Cardiac fibroblast (primary cell): Measurements from ENCODE around the gene LDLRAD3.

ENCODE experiments used
- DNase-seq, 2 donors: peaks; one replicate each; pipeline versions ENCODE4 v3.0.0 to v3.0.0-alpha.2; 2010; ENCODE audit warnings: low read depth in 2 of 2
- H3K4me3 ChIP-seq, 2 donors: replicated peaks in 1 of 2; 1 replicate in 1 of 2; 2 replicates in 1 of 2; pipeline ENCODE4 v1.5.1; 2011; ENCODE audit warnings: low read depth in 2 of 2, low read length in 2 of 2, mild to moderate bottlenecking in 2 of 2, moderate library complexity in 1 of 2
- CTCF ChIP-seq: IDR thresholded peaks from one replicate; pipeline ENCODE4 v1.5.1; 2011; ENCODE audit warnings: low read depth, mild to moderate bottlenecking, low read length, inconsistent platforms

Gene LDLRAD3

GRCh38 chr11:35943713-35944502, at the start of gene LDLRAD3:
TSS of gene LDLRAD3 (plus strand) at chr11:35944062. CDS start at chr11:35944099, 37 bp downstream.
- no peak for TF ChIP-seq CTCF
- peak; percentile 84 to 93 for DNase-seq
- peak within 1 kb of the TSS; percentile 68 to 79 for H3K4me3 ChIP-seq

GRCh38 chr11:35897019-35897418, 46.8 kb upstream of the LDLRAD3 start:
- DNase-seq = no peak
- no peak overlapping the region for H3K4me3 ChIP-seq

GRCh38 chr11:35902961-35903360, 40.9 kb upstream of the LDLRAD3 start:
- no peak overlapping the region for H3K4me3 ChIP-seq
- DNase-seq = no peak
- TF ChIP-seq CTCF = no peak

More at GRCh38 chr11:35897019-35897418, 46.8 kb upstream of the LDLRAD3 start:
- TF ChIP-seq CTCF = no peak

GRCh38 chr11:35905646-35906276, 38.1 kb upstream of the LDLRAD3 start:
- peak in 1 of 2 donors; percentile 74 for DNase-seq
- no peak for TF ChIP-seq CTCF
- H3K4me3 ChIP-seq = no peak overlapping the region

- no peak for TF ChIP-seq CTCF
- no peak overlapping the region for H3K4me3 ChIP-seq
- DNase-seq = no peak
These were observed 37.6 kb upstream of the LDLRAD3 start for GRCh38 chr11:35906277-35906661.

- no peak overlapping the region for H3K4me3 ChIP-seq
- no peak for TF ChIP-seq CTCF
These were observed 37.2 kb upstream of the LDLRAD3 start for GRCh38 chr11:35906681-35907080.

More at GRCh38 chr11:35906681-35907080, 37.2 kb upstream of the LDLRAD3 start:
- DNase-seq = no peak
